Thoracic aorta endothelial cell (primary cell): Measurements from ENCODE around the gene NUDT6. TPM values are rescaled to one million over a fixed set of nuclear protein-coding genes. Genes with fewer than 3 reads are reported as not detected.

Experiments
- total RNA-seq: library from RNA; depleted of rRNA; stranded (reverse); fragments of >200 nt; gene quantifications from 2 replicates; pipeline ENCODE4 v1.2.3, GENCODE V29; 2012

NUDT6 gene
- total RNA-seq = 6.6 and 6.9 TPM in 2 replicates

DNA sequence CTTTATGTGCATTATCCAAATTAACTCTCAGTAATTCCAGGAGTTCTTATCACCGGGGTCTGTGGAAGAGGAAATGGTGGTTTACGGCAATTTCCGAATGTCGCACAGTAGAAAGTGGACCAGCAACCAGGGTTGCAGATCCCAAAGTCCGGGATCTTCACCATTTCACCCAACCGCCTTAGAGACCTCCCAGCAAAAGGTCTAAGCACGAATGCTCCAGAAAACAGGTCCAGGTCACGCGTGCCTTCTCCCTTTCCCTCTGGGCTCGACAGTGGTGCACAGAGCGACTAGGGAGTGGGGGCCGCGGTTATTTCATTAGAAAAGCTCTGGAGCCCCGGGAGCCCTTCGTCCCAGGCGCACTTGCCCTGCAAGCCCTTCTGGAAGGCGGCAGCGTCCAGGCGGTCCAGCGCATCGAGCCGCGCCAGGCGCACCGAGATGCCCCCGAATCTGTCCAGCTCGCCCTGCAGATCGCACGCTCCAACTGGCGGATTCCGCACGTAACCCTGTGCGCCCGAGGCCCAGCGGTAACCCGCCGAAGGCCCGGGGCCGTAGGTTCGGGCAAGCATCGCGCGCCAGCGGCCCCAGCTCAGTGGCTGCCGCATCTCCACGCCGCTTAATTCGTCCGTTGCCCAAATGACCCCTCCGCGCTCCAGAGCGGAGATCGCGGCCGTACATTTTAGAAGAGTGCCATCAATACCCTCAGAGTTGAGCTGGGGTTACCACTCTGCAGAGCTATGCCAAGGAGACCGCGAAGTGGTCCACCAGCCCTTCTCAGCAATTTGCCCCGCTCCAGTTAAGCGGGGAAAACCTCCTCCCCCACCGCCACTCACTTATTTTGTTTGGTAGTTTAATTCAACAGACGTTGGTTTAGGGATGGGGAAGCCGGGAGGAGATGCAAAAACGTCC is at the start of gene NUDT6:
NUDT6 (minus strand) TSS at position 627 of the 906 bp plus-strand sequence; CDS start at position 602, 25 bp downstream.

Other genes starting within 250 kb of the NUDT6 start
- gene BBS12, start 189.9 kb downstream of the NUDT6 start, total RNA-seq = 2.8 and 4.2 TPM in 2 replicates
- 26.3 and 30.0 TPM in 2 replicates for gene FGF2, start 95.8 kb downstream of the NUDT6 start, total RNA-seq